Kidney glomerular epithelial cell (primary cell): Measurements from ENCODE around the gene ARFGAP1.
A peak's percentile ranks its signal among the peaks of the same experiment; 100 is the strongest.

Experiments used
- DNase-seq: peaks from one replicate; lab custom pipeline; 2025; lab: John Stamatoyannopoulos, UW

Gene ARFGAP1

DNA sequence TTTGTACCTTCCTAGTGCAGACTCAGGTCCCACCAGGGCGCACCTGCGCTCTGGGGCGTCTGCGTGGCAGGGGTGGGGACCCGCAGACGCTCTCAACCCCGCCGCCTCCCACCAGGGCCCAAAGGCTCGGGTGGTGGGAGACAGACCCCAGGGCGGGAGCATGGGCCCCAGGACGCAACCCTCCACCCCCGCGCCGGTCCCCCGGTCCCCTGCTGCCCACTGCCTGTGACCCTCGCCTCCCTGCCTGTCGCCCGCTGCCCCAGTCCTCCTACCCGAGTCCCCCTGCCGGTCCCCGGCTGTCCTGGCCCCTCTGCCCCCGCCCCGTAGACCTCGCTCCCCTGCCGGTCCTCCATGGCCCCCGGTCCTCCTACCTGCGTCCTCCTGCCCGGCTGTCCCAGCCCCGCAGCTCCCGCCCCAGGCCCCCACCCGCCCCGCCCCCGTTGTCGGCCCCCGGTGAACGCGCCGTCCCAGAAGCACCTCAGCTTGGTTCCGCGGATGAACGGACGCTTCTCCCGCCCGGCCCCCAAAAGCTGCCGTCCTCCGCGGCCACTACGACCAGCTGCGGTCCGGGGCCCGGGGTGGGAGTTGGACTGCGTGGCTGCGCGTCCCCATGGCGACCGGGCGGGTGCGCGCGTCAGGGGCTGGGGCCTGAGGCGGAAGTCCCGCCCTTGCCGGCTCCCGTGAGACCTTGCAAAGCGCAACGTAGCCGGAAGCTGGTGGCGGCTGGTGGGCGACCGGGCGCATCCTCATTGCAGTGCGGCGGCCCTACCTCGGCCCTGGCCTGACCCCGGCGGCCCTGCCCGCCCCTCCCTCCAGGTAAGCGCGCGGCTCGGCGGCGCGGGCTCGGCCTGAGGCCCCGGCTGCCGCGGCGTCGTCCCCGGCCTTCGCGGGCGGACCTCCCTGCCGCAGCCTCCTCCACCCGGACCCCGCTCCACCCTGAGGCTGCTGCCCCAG lies at the start of gene ARFGAP1:
TSS of gene ARFGAP1 (plus strand) at position 709 of the 954 bp plus-strand sequence. CDS start 2,768 bp downstream, outside the sequence.
- DNase-seq = peak; percentile 54

DNA sequence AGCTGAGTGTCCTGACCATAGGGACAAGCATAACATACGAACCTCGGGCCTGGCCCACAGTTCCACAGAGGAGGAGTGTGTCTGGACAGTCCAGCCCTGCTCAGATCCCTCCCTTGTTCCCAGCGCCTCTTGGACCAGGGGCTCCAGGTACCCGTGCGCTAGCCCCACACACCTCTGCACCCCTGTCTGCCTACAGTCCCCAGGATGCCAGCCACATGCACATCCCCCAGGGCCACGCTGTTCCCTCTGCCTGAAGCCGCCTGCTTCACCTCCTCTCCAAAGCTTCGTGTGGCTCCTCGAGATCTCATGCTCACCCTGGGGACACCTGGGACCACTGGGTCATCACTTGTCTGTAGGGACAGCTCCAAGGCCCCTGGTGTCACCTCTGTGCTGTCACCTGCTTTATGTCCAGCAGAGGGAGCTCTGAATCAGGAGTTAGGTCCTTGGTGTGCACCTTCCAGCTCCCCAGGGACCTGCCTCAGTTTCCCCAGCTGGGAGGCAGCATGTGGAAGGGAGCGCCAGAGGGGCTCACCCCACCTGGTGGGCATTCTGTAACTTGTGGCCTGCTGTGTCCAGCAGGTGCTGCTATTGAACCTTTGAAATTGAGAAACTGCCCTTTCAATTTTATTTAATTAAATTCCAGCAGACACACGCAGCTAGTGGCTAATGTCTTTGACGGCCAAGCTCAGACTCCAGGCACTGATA lies 49.3 kb upstream of the ARFGAP1 start:
- no peak for DNase-seq

DNA sequence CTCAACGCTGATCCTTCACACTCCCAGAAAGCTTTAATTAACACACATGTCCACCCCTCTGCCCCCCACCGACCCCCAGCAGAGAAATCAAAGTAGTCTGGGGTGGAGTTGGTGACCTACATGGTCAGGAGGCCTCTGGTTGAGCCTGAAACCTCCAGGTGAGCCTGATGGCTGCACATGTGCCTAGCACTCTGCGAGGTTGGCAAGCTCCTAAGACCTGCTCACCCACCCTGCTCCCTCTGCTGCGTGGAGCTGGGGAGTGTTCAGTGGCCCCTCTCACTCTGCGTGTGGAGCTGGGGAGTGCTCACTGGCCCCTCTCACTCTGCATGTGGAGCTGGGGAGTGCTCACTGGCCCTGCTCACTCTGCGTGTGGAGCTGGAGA lies 48.8 kb upstream of the ARFGAP1 start:
- no peak for DNase-seq

DNA sequence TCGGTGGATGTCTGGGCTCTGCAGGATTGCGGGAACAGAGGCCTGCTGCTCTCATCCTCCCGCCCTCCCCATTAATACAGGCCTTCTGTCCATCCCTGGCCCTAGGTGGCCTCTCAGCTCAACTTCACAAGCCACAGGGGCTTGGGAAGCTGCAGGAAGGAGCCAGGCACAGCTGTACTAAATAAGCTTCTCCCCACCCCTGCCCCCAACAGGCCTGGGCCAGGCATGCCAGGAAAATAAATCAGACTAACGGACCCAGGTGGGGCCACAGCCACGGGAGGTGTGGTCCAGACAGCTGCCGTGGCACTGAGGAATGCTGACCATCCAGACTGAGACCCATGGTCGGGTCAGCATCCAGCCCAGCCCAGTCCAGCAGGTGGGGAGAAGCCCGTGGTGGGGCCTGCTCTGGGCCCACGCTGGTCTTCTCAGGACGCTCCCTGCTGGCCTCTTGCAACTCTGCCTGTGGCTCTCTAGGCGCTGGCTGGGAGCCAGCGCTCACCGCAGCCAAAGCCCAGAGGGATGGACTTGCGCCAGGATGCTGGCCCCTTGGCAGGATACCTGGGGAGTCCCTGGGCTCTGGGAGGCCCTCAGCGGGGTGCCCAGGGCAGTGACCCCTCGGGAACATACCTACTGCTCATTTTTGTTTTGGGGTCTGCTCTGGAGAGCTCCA lies 48.1 kb upstream of the ARFGAP1 start:
- DNase-seq = peak; percentile 56

DNA sequence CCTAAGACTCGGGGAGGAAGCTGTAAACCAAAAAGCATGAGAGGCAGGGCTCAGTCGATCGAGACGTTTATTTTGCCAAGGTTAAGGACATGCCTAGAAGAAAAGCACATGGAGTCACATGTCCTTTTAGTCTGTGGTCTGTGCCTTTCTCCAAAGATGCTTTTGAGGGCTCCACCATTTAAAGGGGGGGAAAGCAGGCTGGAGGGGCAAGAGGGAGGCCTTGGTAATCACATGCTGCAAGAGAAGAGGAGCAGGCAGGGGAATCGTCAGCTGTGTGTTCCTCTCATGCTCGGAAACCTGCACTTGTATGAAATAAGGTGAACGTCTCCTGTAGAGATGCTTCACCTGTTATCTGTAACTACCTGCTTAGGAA lies 47.5 kb upstream of the ARFGAP1 start:
- no peak for DNase-seq

DNA sequence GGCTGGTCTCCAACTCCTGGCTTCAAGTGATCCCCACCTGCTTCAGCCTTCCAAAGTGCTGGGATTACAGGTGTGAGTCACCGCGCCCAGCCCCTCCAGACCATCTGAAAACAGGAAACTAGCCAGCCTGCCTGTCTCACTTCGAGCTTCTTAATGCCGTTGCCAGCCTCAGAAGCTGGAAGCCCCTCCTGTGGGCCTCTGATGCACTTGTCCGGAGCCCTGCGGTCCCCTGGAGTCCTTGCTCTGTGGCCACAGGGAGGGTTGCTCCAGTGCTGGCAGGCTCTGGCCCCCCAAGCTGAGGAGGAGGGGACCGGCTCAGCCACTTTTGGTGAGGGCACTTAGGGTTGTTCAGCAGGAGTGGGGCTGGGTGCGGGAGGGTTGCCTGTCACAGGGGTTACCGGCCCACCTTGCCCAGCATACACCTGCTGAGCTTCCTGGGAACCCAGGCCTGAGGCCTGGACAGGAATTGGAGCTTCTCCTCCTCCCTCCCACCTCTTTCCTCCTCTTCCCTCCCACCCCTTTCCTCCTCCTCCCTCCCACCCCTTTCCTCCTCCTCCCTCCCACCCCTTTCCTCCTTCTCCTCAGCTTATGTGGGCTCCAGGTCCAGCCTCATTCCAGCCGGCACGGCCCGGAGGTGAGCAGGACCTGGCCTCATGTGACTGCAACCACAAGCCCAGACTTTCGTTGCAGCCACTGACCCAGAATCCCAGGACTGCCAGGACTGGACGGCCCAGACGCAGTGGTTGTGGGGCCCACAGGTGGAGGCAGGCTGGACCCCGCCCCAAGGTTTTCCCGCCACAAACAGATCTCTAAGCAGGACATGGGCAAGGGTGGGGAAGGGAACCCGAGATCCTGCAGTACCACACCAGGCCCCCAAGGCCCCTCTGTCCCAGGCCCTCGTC lies 46.3 kb upstream of the ARFGAP1 start:
- DNase-seq = no peak

DNA sequence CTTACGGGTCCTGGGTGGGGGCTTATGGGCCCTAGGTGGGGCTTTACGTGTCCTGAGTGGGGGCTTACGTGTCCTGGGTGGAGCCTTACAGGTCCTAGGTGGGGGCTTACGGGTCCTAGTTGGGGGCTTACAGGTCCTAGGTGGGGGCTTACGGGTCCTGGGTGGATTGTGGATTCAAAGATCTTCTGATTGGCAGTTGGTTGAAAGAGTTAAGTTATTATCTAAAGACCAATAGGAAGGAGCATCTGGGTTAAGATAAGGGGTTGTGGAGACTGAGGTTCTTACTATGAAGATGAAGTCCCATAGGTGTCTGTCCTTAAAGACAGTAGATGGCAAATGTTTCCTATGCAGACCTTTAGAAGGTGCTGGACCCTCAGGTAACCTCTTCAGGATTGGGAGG lies 45.4 kb upstream of the ARFGAP1 start:
- no peak for DNase-seq

DNA sequence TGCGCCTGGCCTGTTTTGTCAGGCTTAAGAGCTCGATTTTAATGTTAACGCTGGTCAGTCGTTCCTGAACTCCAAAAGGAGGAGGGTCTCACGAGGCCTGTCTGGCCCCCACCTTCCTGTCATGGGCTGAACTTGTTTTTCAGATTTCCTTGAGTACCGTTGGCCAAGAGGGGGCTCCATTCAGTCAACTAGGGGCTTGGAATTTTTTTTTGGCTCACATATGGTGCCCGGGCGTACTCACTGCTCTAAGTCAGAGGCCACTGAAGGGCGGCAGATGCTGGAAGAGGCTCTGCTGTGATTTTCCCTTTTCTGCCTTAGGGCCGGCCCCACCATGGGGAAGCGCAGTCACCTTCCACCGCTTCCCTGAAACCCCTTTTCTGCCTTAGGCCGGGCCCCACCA lies 43.8 kb upstream of the ARFGAP1 start:
- no peak for DNase-seq

DNA sequence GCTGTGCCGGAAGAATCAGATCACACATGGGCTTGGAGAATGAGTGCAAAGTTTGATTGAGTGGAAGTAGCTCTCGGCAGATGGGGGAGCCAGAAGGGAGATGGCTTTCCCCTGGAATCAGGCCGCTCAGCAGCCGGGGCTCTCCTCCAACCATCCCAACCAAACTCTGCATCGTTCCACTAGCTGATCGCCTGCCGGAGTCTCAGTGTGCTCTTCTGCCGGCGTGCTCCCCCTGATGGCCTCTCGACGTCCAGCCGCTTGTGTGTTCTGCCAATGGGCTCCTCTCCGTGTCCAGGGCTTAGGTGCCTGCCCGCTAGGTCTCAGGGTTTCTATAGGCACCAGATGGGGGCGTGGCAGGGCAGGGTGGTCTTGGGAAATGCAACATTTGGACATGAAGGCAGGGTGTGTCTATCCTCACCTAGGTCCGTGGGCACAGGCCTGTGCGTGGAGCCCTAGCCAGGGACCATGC lies 41.8 kb upstream of the ARFGAP1 start:
- peak; percentile 49 for DNase-seq

DNA sequence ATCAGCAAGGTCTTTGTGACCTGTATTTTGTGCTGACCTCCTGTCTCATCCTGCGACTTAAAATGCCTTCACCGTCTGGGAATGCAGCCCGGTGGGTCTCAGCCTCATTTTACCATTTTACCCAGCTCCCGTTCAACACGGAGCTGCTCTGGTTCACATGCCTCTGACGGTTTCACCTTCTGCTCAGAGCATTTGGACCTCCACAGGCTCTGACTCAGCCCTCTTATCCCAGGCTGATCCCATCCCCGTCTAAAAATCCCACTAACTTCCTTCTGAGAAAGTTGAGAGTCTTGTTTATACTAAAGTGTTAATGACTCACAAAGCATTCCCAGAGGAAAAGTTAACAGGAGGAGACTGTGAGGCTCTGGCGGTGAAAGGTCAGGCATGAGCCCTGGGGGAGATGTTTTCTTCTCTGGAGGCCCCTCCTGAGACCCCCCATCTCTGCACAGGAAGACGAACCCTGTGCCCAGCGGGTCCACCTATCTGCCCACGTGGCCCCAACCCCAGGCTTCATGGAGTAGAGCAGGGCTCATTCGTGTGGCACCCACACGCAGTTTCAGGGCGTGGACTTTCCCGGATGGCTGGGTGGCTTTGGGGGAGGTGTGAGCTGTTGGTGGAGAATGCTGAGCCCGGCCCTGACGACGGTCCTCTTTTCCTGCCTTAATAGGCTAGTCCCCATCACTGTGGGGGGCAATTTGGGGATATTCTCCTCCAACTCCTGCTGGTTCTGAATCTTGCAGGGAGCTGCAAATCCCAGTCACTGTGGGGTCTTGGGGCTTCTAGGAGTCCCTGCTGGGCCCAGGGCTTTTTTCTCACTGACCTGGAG lies 40.2 kb upstream of the ARFGAP1 start:
- DNase-seq = peak; percentile 97

DNA sequence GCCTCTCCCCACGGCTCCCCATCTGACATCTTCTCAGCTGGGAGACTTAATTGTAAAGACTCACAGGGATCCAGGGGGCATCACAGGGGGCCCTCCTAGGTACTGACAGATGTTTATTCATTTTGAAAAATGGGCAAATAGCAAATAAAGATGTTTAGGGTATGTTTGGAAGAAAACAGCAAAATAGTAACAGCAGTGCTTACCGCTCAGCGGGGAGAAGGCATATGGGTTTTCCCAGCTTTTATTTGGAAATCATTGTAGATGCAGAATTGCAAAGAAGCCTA lies 39.6 kb upstream of the ARFGAP1 start:
- DNase-seq = no peak

DNA sequence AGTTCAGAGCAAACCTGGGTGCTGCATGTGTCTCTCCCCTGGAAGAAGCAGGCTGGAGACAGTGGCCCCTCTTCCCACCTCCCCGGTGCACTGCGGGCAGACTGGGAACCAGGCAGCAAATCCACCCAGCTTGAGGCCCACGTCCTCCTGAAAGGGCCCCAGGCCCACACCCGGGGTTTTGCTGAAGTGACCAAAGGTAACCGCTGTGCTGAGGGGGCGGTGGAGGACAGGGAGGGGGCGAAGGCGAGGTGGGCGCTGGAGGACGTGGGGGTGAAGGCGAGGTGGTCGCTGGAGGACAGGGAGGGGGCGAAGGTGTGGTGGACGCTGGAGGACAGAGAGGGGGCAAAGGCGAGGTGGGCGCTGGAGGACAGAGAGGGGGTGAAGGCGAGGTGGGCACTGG lies 38.7 kb upstream of the ARFGAP1 start:
- DNase-seq = no peak

DNA sequence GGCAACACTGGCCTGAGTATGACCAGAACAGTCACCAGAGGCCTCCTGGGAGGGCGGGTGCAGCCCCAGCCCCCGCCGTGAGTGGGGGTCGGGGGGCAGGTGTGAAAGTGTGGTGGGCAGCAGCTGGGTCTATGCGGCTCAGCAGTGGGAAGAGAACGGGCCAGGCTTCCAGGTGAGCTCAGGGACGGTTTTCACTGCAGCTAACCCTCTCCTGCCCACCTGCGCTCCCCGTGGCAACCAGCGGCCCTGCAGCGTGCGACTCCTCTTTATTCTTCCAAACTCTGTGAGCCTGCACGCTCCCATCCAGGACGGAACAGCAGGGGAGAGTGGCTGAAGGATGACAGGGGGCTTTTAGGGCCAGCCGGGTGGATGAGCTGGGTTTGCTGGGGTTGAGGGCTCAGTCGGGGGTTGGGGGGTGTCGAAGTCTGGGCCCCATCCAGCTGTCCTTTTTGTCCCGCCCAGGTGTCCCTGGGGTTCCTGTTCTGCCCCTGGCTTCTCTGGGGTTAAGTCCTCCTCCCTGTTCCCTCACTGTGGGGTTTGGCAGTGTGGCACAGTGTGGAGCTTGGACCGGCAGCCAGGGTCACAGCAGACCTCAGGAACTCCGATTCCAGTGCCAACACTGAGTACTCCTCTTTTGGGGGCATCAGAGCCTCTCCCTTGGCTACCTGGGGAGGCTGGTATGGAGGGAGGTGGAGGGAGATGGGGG lies 37.8 kb upstream of the ARFGAP1 start:
- no peak for DNase-seq

DNA sequence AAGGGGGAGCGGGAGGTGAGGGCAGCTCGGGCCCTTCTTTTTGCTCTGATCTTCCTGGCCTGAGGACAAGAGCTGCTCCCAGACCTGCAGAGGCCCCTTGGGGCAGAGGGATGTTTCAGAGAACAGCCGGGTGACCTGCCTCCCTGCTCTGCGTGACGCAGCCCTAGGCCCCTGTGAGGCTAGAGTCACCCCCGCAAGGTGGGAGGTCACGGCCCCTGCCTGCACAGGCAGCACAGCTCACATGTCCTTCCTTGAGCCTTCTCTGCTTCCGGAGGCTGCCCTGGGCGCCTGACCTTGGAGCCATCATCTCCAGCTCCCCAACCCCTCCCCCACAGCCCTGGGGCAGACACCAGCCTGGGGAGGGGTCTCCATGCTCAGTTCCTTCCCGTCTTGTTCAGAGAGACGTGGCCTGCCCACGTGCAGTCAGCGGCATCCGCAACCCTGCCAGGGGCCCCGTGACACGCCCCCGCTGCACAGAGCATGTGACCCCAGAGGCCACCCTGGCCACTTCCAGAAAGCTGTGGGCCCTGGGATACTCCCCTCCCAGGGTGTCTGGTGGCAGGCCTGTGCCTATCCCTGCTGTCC lies 37.1 kb upstream of the ARFGAP1 start, which contains the start of gene BIRC7:
TSS of gene BIRC7 (plus strand) at position 507 of the 585 bp plus-strand sequence. CDS start 192 bp downstream, outside the sequence.
- DNase-seq = no peak

DNA sequence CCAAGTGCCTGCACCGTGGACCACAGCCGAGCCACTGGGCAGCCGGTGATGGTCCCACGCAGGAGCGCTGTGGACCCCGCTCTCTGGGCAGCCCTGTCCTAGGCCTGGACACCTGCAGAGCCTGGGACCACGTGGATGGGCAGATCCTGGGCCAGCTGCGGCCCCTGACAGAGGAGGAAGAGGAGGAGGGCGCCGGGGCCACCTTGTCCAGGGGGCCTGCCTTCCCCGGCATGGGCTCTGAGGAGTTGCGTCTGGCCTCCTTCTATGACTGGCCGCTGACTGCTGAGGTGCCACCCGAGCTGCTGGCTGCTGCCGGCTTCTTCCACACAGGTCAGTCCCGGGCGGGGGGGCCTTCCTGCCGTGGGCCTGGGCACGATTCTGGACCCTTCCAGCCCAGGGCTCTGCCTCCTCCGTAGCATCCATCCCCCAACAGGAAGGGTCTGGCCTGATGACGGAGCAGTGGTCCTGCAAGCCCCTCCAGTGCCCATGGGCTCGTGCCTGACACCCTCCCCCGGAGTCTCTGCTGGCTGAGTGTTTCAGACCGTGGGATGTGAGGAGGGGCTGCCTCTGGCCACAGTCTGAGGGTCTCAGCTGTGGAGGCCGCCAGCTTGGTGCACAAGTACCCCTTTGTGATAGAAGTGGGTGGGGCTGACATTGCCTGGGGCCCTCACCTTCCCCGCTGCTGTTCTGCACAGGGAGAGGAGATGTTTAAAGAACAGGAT lies 36.3 kb upstream of the ARFGAP1 start:
- DNase-seq = no peak

DNA sequence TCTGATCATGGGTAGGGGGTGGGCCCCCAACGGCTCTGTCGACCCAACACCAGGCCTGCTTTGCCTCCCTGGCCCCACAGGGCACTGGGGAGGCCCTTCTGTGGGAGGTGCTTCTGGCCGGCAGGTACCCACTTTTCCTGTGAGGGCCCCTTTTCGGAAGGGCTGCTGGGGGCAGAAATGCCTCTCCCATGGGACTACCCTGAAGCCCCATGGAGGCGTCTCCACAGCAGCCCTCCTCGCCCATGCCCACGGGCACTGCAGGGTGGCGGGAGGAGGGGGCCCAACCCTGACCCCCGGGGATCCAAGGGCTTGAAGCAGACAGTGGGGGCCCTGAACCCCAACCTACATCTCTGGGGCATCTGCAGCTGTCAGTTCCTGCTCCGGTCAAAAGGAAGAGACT lies 34.6 kb upstream of the ARFGAP1 start:
- no peak for DNase-seq

DNA sequence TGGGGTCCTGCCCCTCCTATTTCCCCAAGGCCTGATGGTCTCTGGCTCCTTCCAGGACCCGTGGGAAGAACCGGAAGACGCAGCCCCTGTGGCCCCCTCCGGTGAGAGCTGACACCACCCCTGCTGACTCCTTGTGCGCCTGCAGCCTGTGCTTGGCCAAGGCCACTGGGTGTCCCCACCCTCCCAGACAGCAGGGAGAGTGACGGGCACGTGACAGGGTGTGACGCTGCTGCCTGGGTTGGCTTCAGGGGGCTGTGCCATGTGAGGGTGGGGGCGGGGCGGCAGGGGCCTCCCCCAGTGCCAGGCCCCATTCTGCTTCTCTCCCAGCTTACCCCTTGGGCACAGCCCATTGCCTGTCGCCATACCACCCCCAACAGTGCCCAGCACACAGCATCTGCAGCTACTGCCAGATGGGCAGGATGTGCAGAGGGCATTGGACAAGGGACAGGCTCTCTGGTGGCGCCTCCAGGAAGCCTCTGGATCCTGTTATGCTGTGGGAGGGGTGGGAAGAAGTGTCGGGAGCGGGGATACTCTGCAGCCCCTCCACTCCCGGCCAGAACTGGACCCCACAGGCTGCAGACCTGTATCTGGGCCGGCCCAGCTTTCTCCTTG lies 34.0 kb upstream of the ARFGAP1 start:
- DNase-seq = no peak

DNA sequence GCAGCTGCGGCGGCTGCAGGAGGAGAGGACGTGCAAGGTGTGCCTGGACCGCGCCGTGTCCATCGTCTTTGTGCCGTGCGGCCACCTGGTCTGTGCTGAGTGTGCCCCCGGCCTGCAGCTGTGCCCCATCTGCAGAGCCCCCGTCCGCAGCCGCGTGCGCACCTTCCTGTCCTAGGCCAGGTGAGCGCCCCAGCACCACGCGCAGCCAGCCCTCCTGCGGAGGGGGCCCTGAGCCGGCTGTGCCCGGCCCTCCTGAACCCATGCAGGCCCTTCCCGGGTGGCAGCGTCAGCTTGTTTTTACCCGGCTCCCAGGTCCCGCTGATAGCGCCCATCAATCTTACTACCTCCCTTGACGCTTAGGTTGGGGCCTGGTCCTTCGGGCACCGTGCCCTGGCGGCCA lies 33.2 kb upstream of the ARFGAP1 start:
- DNase-seq = no peak

DNA sequence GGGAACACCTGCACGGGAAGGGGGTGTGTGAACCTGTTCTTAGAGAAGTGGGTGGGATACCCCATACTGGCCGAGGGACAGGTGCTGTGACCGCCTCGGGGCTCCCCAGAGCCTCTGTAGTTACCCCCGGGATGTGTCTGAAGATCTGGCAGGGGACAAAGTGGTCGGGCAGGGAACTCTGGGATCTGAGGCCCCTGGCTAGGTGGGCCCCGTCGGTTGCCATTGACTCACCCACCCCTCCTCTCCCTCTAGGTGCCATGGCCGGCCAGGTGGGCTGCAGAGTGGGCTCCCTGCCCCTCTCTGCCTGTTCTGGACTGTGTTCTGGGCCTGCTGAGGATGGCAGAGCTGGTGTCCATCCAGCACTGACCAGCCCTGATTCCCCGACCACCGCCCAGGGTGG lies 32.6 kb upstream of the ARFGAP1 start:
- DNase-seq = no peak
